ENCODE measurements around the gene ZCCHC14. TPM values are rescaled to one million over a fixed set of nuclear protein-coding genes. Genes with fewer than 3 reads are reported as not detected.

ZCCHC14 gene
- total RNA-seq, 1 experiment from 2014 or later, result 27.7 TPM

- no peak overlapping the region for H3K4me2 ChIP-seq (ENCODE audit: insufficient read depth, insufficient read length, low read length)
- no peak overlapping the region for H2BK120ac ChIP-seq (ENCODE audit: low read depth, low read length, poor library complexity, severe bottlenecking)
- no peak overlapping the region for H3K56ac ChIP-seq (ENCODE audit: insufficient read length, low read depth, low read length)
- no peak overlapping the region for H2AFZ ChIP-seq (ENCODE audit: low read length)
- Mint-ChIP-seq H3K4me3 (no peak overlapping the region), H3K27me3 (ENCODE audit: low read depth) (no peaks in the 10 kb centered on the region), H3K4me1 (no peaks in the 10 kb centered on the region; a peak in 1 of 4 replicates), H3K36me3 (ENCODE audit: insufficient read depth in 1 of 3, low read depth in 3 of 3) (peaks cover 25 to 68% (median 68%) of the 10 kb centered on the region in 3 experiments; a peak in 6 of 7 replicates), H3K9me3 (no peaks in the 10 kb centered on the region), H3K27ac (no peak overlapping the region; a peak in 1 of 7 replicates)
- no peaks in the 10 kb centered on the region for H3K4me1 ChIP-seq (ENCODE audit: insufficient read depth, low read length)
- H2BK15ac ChIP-seq (ENCODE audit: low read depth, low read length), result no peak overlapping the region
- WGBS (ENCODE audit: extremely low coverage, insufficient read length, low lambda C conversion rate), result no CpG with 5 or more reads among the region's 9 CpGs
- H2BK5ac ChIP-seq (ENCODE audit: insufficient read length, low read length), result no peak overlapping the region
- no peak overlapping the region for H4K5ac ChIP-seq (ENCODE audit: insufficient read length, low read depth, low read length)
- H3T11ph ChIP-seq (ENCODE audit: low read length), result no peak overlapping the region
- no peak overlapping the region for H3K4ac ChIP-seq (ENCODE audit: low read depth, low read length)
- no peak overlapping the region for H3K27ac ChIP-seq (ENCODE audit: insufficient read length, low read depth, low read length)
- no peak for TF ChIP-seq CTCF (conservative IDR thresholded peaks at IDR 0.05)
- H3K79me1 ChIP-seq (ENCODE audit: insufficient read depth, low read depth, low read length, poor library complexity, severe bottlenecking), result no peaks in the 10 kb centered on the region
- H3K9ac ChIP-seq (ENCODE audit: extremely low read depth, insufficient read length, low read length), result no peak overlapping the region
- no peak overlapping the region for H3K18ac ChIP-seq (ENCODE audit: insufficient read length, low read depth, low read length)
- H4K20me1 ChIP-seq (ENCODE audit: control insufficient read depth, insufficient read depth, insufficient read length), result peaks cover 2% of the 10 kb centered on the region
- H4K8ac ChIP-seq (replicated peaks; ENCODE audit: insufficient read length, low read depth, low read length), result no peak overlapping the region
- no peak for DNase-seq
- H2BK12ac ChIP-seq (ENCODE audit: insufficient read length, low read depth, low read length), result no peak overlapping the region
- no peak overlapping the region for H2AK5ac ChIP-seq (ENCODE audit: insufficient read length, low read length)
- no peaks in the 10 kb centered on the region for H3K27me3 ChIP-seq (ENCODE audit: insufficient read depth, low read length)
- no peak overlapping the region for H3K23ac ChIP-seq (ENCODE audit: insufficient read length, low read depth, low read length)
- no peaks in the 10 kb centered on the region for H3K79me2 ChIP-seq (ENCODE audit: insufficient read depth, low read length)
- H3K9me3 ChIP-seq (ENCODE audit: control insufficient read depth, low read depth, low read length), result no peaks in the 10 kb centered on the region
- no peaks in the 10 kb centered on the region for H3K23me2 ChIP-seq (ENCODE audit: insufficient read length, low read depth, low read length, poor library complexity, severe bottlenecking)
- no peak overlapping the region for H2BK20ac ChIP-seq (ENCODE audit: low read depth, low read length, poor library complexity, severe bottlenecking)
- H3K14ac ChIP-seq (ENCODE audit: insufficient read depth, low read length), result no peak overlapping the region
- H4K91ac ChIP-seq (ENCODE audit: insufficient read length, low read depth, low read length), result no peak overlapping the region
These were observed 77.4 kb downstream of the ZCCHC14 start for GRCh38 chr16:87415441-87415840.
